NCI-H526 (cell line): ENCODE results near the gene FGF18.
"Not testable (repeated sequence)": the region's sequence is repeated elsewhere in the genome, so short reads cannot be mapped to it uniquely, and the experiment has no call there.

Experiments
- DNase-seq, 2 experiments: peaks; one replicate each; lab custom pipeline; 2025; lab: John Stamatoyannopoulos, UW

Gene FGF18

GRCh38 chr5:171418982-171419687 is at the start of gene FGF18:
Gene FGF18, plus strand, starts transcription at chr5:171419647. Its CDS starts 553 bp downstream, at chr5:171420200.
- DNase-seq, result peak; percentile 51 to 62

- no peak for DNase-seq
Observed at GRCh38 chr5:171369898-171370297, 49.5 kb upstream of the FGF18 start.

GRCh38 chr5:171370881-171371280 is 48.6 kb upstream of the FGF18 start:
- DNase-seq, result peak in 1 of 2 experiments; percentile 5

- DNase-seq, result peak in 1 of 2 experiments; percentile 1
Observed at GRCh38 chr5:171371326-171371725, 48.1 kb upstream of the FGF18 start.

GRCh38 chr5:171379961-171380360 is 39.5 kb upstream of the FGF18 start:
- no peak for DNase-seq

- not testable (repeated sequence) for DNase-seq
Observed at GRCh38 chr5:171384416-171384815, 35.0 kb upstream of the FGF18 start.

- not testable (repeated sequence) for DNase-seq
Observed at GRCh38 chr5:171384999-171385398, 34.4 kb upstream of the FGF18 start.

GRCh38 chr5:171386006-171386671 is 33.3 kb upstream of the FGF18 start:
- no peak for DNase-seq

- peak in 1 of 2 experiments; percentile 28 for DNase-seq
Observed at GRCh38 chr5:171386861-171387344, 32.5 kb upstream of the FGF18 start.

GRCh38 chr5:171387345-171387969 is 32.0 kb upstream of the FGF18 start, which contains the start of gene NPM1:
Gene NPM1, plus strand, starts transcription at chr5:171387849. Its CDS starts 100 bp downstream, at chr5:171387949.
- DNase-seq, result peak; percentile 92 to 98

GRCh38 chr5:171387970-171388815 is 31.3 kb upstream of the FGF18 start:
- DNase-seq, result peak; percentile 21 to 65

- no peak for DNase-seq
Observed at GRCh38 chr5:171388816-171389168, 30.7 kb upstream of the FGF18 start.

GRCh38 chr5:171390883-171391677 is 28.4 kb upstream of the FGF18 start:
- no peak for DNase-seq

GRCh38 chr5:171391996-171392577 is 27.4 kb upstream of the FGF18 start:
- no peak for DNase-seq

GRCh38 chr5:171392585-171393159 is 26.8 kb upstream of the FGF18 start:
- DNase-seq, result no peak

GRCh38 chr5:171395042-171395441 is 24.4 kb upstream of the FGF18 start:
- no peak for DNase-seq

- DNase-seq, result not testable (repeated sequence)
Observed at GRCh38 chr5:171396583-171396982, 22.9 kb upstream of the FGF18 start.

- DNase-seq, result no peak
Observed at GRCh38 chr5:171397190-171397589, 22.3 kb upstream of the FGF18 start.

- no peak for DNase-seq
Observed at GRCh38 chr5:171397599-171397998, 21.8 kb upstream of the FGF18 start.

- DNase-seq, result not testable (repeated sequence)
Observed at GRCh38 chr5:171398660-171399059, 20.8 kb upstream of the FGF18 start.
